Endothelial cell of umbilical vein (primary cell): ENCODE results near the gene STAT4. TPM values are rescaled to one million over a fixed set of nuclear protein-coding genes. Genes with fewer than 3 reads are reported as not detected.

Source experiments
- BruUV-seq: library from RNA; stranded (reverse); fragments of 400-500 nt; replicated peaks from 2 replicates; lab custom pipeline; 2021; lab: Mats Ljungman, UMichigan
- CTCF ChIA-PET: fragments of 300-600, 350-600 bp; sonication (Branson Sonifier 250); formaldehyde crosslinking; loops from one replicate; lab custom pipeline; 2021; ENCODE audit warnings: antibody characterized with exemption, inconsistent platforms; lab: Charles Lee
- POLR2A ChIA-PET: fragments of 300-600, 350-600 bp; sonication (Branson Sonifier 250); formaldehyde crosslinking; loops from one replicate; lab custom pipeline; 2021; ENCODE audit warnings: antibody characterized with exemption, inconsistent platforms; lab: Charles Lee
- DNase-seq: peaks from one replicate; pipeline ENCODE4 v3.0.0-alpha.2; 2011; ENCODE audit warnings: low read depth, low spot score
- FAIRE-seq: peaks from 2 replicates; lab custom pipeline; 2011; peaks lifted over from hg19 to GRCh38; lab: Jason Lieb, UNC
- H2AFZ ChIP-seq: 2 replicates; pipeline ENCODE4 v1.6.0; 2012; ENCODE audit warnings: low read depth, low read length, control low read depth, inconsistent platforms
- H3K27ac ChIP-seq: 2 replicates; pipeline ENCODE4 v1.5.1; 2011; ENCODE audit warnings: low read depth, mild to moderate bottlenecking, control low read depth, low read length, moderate library complexity; ENCODE audit not compliant: insufficient read depth
- H3K27me3 ChIP-seq, 2 experiments: 2 replicates each; pipeline versions ENCODE4 v1.6.0 to v1.6.1; 2011; ENCODE audit warnings: low read length in 2 of 2, mixed read lengths in 1 of 2; ENCODE audit not compliant: control insufficient read depth in 2 of 2, insufficient read depth in 2 of 2
- H3K36me3 ChIP-seq, 2 experiments: 2 replicates in 1 of 2; 3 replicates in 1 of 2; pipeline ENCODE4 v1.5.1; 2011; ENCODE audit warnings: low read length in 2 of 2, mild to moderate bottlenecking in 1 of 2, moderate library complexity in 1 of 2; ENCODE audit not compliant: control insufficient read depth in 2 of 2, insufficient read depth in 2 of 2; ENCODE audit errors: extremely low read depth in 1 of 2
- H3K4me1 ChIP-seq: 3 replicates; pipeline ENCODE4 v1.5.1; 2011; ENCODE audit warnings: mild to moderate bottlenecking, low read length; ENCODE audit not compliant: control insufficient read depth, insufficient read depth; ENCODE audit errors: extremely low read depth
- H3K4me2 ChIP-seq: 2 replicates; pipeline ENCODE4 v1.6.1; 2011; ENCODE audit warnings: low read length, control low read depth, mixed read lengths; ENCODE audit not compliant: insufficient read depth
- H3K4me3 ChIP-seq, 3 experiments: fragments of 200-600 bp in 1 of 3; sonication (generic), shearing (Covaris generic) in 1 of 3; replicated peaks in 1 of 3; 2 replicates each; pipeline ENCODE4 v1.5.1; 2011 to 2016; ENCODE audit warnings: control low read depth in 3 of 3, low read length in 3 of 3, mild to moderate bottlenecking in 2 of 3, inconsistent platforms in 1 of 3, low read depth in 1 of 3, moderate library complexity in 1 of 3; ENCODE audit not compliant: insufficient read depth in 1 of 3
- H3K79me2 ChIP-seq: 2 replicates; pipeline ENCODE4 v1.6.0; 2012; ENCODE audit warnings: low read length, inconsistent platforms; ENCODE audit not compliant: control insufficient read depth, insufficient read depth
- H3K9ac ChIP-seq: replicated peaks from 2 replicates; pipeline ENCODE3; 2011; ENCODE audit warnings: low read length, control low read depth; ENCODE audit not compliant: insufficient read depth; ENCODE audit errors: extremely low read depth
- H3K9me1 ChIP-seq: replicated peaks from 3 replicates; pipeline ENCODE4 v1.6.0; 2011; ENCODE audit warnings: mild to moderate bottlenecking, low read length; ENCODE audit not compliant: control insufficient read depth, insufficient read depth; ENCODE audit errors: extremely low read depth
- H3K9me3 ChIP-seq: replicated peaks from 2 replicates; pipeline ENCODE4 v1.5.1; 2012; ENCODE audit warnings: low read length, inconsistent platforms; ENCODE audit not compliant: control insufficient read depth, insufficient read depth
- H4K20me1 ChIP-seq: replicated peaks from 2 replicates; pipeline ENCODE3; 2011; ENCODE audit warnings: mild to moderate bottlenecking, low read length; ENCODE audit not compliant: control insufficient read depth, insufficient read depth; ENCODE audit errors: extremely low read depth
- EZH2 ChIP-seq: IDR thresholded peaks from 2 replicates; pipeline ENCODE4 v1.6.1; 2012; ENCODE audit warnings: borderline replicate concordance, low read depth, mild to moderate bottlenecking, moderate library complexity, low read length, inconsistent platforms; ENCODE audit not compliant: severe bottlenecking
- FOS ChIP-seq: IDR thresholded peaks from 2 replicates; pipeline ENCODE4 v1.6.1; 2011; ENCODE audit warnings: mild to moderate bottlenecking, low read length, moderate library complexity, borderline replicate concordance; ENCODE audit not compliant: insufficient read depth
- GATA2 ChIP-seq: IDR thresholded peaks from 2 replicates; pipeline ENCODE4 v1.7.0; 2011; ENCODE audit warnings: low read depth, mild to moderate bottlenecking, moderate library complexity, mixed read lengths, low read length; ENCODE audit not compliant: insufficient read length, insufficient read depth
- JUN ChIP-seq: IDR thresholded peaks from 2 replicates; pipeline ENCODE4 v1.6.1; 2011; ENCODE audit warnings: borderline replicate concordance, low read depth; ENCODE audit not compliant: insufficient read length, insufficient read depth
- MAX ChIP-seq: IDR thresholded peaks from 2 replicates; pipeline ENCODE4 v1.6.1; 2011; ENCODE audit not compliant: insufficient read depth, insufficient read length
- MYC ChIP-seq: IDR thresholded peaks from one replicate; pipeline ENCODE4 v1.6.1; 2011; ENCODE audit warnings: mild to moderate bottlenecking, low read depth, low read length
- POLR2A ChIP-seq: IDR thresholded peaks from 2 replicates; pipeline ENCODE4 v1.6.1; 2012; ENCODE audit warnings: low read depth, mild to moderate bottlenecking, control low read depth, low read length
- POLR2AphosphoS5 ChIP-seq: IDR thresholded peaks from 2 replicates; pipeline ENCODE4 v1.6.1; 2012; ENCODE audit warnings: low read depth, mild to moderate bottlenecking, control low read depth, low read length, moderate library complexity; ENCODE audit not compliant: insufficient read depth
- dilution Hi-C: fragments of 300-500 bp; cut with MboI; formaldehyde crosslinking; loops from one replicate; pipeline ENCODE4 v1.15.0; 2019; ENCODE audit warnings: low sequenced_read_pairs; ENCODE audit not compliant: extremely low pct_ligation_motif_present
- intact Hi-C: fragments of 100-400 bp; cut with micrococcal nuclease; formaldehyde crosslinking; loops from one replicate; pipeline ENCODE4 v1.10.0; 2022
- polyA plus RNA-seq, 4 experiments: library from polyadenylated mRNA; depleted of rRNA in 3 of 4; stranded (reverse) in 3 of 4; unstranded in 1 of 4; fragments of >200 nt; gene quantifications; 2 replicates each; pipeline versions ENCODE4 v1.2.1 to v1.2.3, GENCODE V29; 2011 to 2012; ENCODE audit warnings: missing spikeins in 1 of 4
- total RNA-seq: library from RNA; stranded (reverse); gene quantifications from 2 replicates; pipeline ENCODE4 v1.2.3, GENCODE V29; 2021
- TF ChIP-seq, protein P1 (sequence below), 2 donors: IDR thresholded peaks; 1 replicate in 1 of 2; 2 replicates in 1 of 2; pipeline ENCODE4 v1.5.1; 2011; ENCODE audit warnings: low read length in 2 of 2, mild to moderate bottlenecking in 2 of 2, moderate library complexity in 2 of 2, control low read depth in 1 of 2, inconsistent platforms in 1 of 2, low read depth in 1 of 2; ENCODE audit not compliant: insufficient read depth in 1 of 2; ENCODE audit errors: extremely low read depth in 1 of 2

STAT4 gene
- total and polyA plus RNA-seq, 2 donors (not counting 3 experiments of a cell fraction or from before 2014, with no cell fraction given) = 0.46 to 1.2 TPM

DNA sequence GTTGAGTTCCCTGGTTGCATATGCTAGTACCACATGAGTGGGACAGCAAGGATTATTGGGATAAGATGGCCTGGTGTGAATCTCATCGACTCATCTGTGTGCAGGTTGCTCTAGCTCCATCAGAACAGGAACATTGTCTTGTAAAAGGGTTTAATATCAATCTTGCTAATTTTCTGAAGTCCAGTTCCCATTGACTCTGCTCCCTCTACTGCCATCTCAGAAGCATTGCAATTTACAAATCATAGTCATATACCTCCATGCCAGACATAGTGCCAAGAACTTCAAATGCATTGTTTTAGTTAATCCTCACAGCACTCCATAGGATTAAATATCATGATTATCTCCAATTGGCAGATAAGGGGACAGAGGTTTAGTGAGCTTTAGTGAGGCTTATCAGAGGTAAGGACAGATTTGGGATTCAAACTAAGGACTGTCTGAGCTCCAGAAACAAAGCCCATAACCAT is 4.8 kb upstream of the STAT4 start:
- dilution Hi-C loops = no loop called here
- no peak overlapping the region for H3K4me3 ChIP-seq
- ChIA-PET POLR2A (no interaction called here), CTCF (interaction anchor here (0.6 to 7.5 kb wide), 40 partner anchors 8 to 375 kb away, joined by 3 to 358 read pairs (median 4); partner anchors contain the start of gene STAT1)
- no peaks in the 10 kb centered on the region for H3K4me1 ChIP-seq
- intact Hi-C loops = loop anchor here (1.0 to 5.0 kb wide), 3 partner anchors 103 to 373 kb away; no protein-coding TSS in a partner anchor
- BruUV-seq = no TSS peak
- H3K36me3 ChIP-seq = no peaks in the 10 kb centered on the region
- no peaks in the 10 kb centered on the region for H3K79me2 ChIP-seq
- TF ChIP-seq JUN = no peak
- TF ChIP-seq, protein P1, sequence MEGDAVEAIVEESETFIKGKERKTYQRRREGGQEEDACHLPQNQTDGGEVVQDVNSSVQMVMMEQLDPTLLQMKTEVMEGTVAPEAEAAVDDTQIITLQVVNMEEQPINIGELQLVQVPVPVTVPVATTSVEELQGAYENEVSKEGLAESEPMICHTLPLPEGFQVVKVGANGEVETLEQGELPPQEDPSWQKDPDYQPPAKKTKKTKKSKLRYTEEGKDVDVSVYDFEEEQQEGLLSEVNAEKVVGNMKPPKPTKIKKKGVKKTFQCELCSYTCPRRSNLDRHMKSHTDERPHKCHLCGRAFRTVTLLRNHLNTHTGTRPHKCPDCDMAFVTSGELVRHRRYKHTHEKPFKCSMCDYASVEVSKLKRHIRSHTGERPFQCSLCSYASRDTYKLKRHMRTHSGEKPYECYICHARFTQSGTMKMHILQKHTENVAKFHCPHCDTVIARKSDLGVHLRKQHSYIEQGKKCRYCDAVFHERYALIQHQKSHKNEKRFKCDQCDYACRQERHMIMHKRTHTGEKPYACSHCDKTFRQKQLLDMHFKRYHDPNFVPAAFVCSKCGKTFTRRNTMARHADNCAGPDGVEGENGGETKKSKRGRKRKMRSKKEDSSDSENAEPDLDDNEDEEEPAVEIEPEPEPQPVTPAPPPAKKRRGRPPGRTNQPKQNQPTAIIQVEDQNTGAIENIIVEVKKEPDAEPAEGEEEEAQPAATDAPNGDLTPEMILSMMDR (IDR thresholded peaks at IDR 0.05; ENCODE audit: extremely low read depth in 1 of 2, insufficient read depth in 1 of 2, low read depth in 1 of 2, low read length in 2 of 2) = peak; percentile 49 to 56
- H3K9me3 ChIP-seq = no peaks in the 10 kb centered on the region
- no peak overlapping the region for H3K4me2 ChIP-seq
- DNase-seq (peak; percentile 69), FAIRE-seq (peak; percentile 82)
- no peaks in the 10 kb centered on the region for H3K9me1 ChIP-seq
- H3K9ac ChIP-seq = no peak overlapping the region
- H4K20me1 ChIP-seq = no peaks in the 10 kb centered on the region
- peaks cover 5 to 7% of the 10 kb centered on the region in 2 experiments for H3K27me3 ChIP-seq
- no peak overlapping the region for H2AFZ ChIP-seq
- H3K27ac ChIP-seq = no peak overlapping the region

- Histone ChIP-seq H3K9me1 (no peaks in the 10 kb centered on the region), H4K20me1 (no peaks in the 10 kb centered on the region), H3K27me3 (peaks cover 3 to 7% of the 10 kb centered on the region in 2 experiments), H3K9ac (no peak overlapping the region), H3K79me2 (no peaks in the 10 kb centered on the region), H3K9me3 (no peaks in the 10 kb centered on the region), H2AFZ (no peak overlapping the region), H3K4me2 (no peak overlapping the region), H3K27ac (no peak overlapping the region), H3K4me1 (no peaks in the 10 kb centered on the region), H3K36me3 (no peaks in the 10 kb centered on the region), H3K4me3 (no peak overlapping the region)
- no peak for TF ChIP-seq POLR2A
- TF ChIP-seq MAX = no peak
- TF ChIP-seq EZH2 = no peak
- no peak for TF ChIP-seq GATA2
- TF ChIP-seq MYC = no peak
- TF ChIP-seq, protein P1 (IDR thresholded peaks at IDR 0.05; ENCODE audit: extremely low read depth in 1 of 2, insufficient read depth in 1 of 2, low read depth in 1 of 2, low read length in 2 of 2) = no peak
- no peak for TF ChIP-seq FOS
- TF ChIP-seq JUN = no peak
- TF ChIP-seq POLR2AphosphoS5 = no peak
- intact Hi-C loops (loop anchor here (2.0 kb wide), 1 partner anchor 157 kb away; no protein-coding TSS in a partner anchor), dilution Hi-C loops (no loop called here)
- ChIA-PET CTCF (interaction anchor here (1.3 to 7.5 kb wide), 2 partner anchors 103 to 368 kb away, joined by 3 to 358 read pairs; no protein-coding TSS in a partner anchor), POLR2A (no interaction called here)
- no TSS peak for BruUV-seq
- DNase-seq (no peak), FAIRE-seq (no peak)
These were observed 2.9 kb upstream of the STAT4 start for GRCh38 chr2:191153716-191154115.
